ENCODE data around the gene ITSN1. TPM values are rescaled to one million over a fixed set of nuclear protein-coding genes. Genes with fewer than 3 reads are reported as not detected.

The ITSN1 gene
- total RNA-seq, 1 experiment from 2014 or later = 42.6 TPM

DNA sequence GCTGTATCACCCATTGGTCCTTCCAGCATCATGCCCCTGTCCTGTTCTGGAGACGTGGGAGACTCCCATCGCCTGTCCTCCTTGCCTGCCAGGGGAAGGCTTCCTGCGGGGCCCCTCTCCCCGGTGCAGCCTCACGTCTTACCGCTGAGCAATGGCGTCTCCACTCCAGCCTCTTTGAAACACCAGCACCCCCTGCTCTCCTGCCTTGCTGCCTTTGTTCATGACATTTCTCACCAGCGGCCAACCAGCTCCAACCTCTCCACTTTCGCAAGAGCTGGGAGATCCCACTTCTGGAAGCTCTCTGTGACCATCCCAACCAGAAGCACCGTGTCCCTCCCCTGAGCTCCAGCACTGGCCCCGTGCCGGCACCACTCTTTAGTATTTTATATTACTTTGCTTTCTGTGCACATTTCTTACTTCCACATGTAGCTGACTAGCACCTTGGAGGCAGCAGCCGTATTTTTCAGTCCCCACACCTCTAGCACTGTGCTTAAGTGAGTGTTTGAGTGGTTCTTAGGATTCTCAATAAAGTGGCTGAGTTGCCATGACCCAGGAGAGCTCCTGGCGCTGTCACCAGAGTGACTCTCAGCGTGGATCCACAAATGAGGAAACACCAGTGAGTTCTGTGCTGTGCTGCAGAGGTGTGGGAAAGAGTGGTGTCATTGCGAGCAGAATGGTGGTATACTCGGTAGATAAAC lies 189.8 kb downstream of the ITSN1 start:
- ChIA-PET CTCF (no interaction called here), POLR2A (no interaction called here)
- Mint-ChIP-seq H3K27me3 (ENCODE audit: insufficient read depth, unreplicated experiment) (no peaks in the 10 kb centered on the region), H3K9me3 (ENCODE audit: unreplicated experiment) (no peaks in the 10 kb centered on the region), H3K36me3 (ENCODE audit: insufficient read depth, unreplicated experiment) (peaks cover 56% of the 10 kb centered on the region), H3K4me3 (ENCODE audit: unreplicated experiment) (no peak overlapping the region), H3K4me1 (ENCODE audit: insufficient read depth, unreplicated experiment) (no peaks in the 10 kb centered on the region), H3K27ac (ENCODE audit: low read depth, unreplicated experiment) (no peak overlapping the region)
- DNase-seq (ENCODE audit: unreplicated experiment) = no peak
- BruUV-seq (replicated peaks) = no TSS peak
- TF ChIP-seq, protein P1, sequence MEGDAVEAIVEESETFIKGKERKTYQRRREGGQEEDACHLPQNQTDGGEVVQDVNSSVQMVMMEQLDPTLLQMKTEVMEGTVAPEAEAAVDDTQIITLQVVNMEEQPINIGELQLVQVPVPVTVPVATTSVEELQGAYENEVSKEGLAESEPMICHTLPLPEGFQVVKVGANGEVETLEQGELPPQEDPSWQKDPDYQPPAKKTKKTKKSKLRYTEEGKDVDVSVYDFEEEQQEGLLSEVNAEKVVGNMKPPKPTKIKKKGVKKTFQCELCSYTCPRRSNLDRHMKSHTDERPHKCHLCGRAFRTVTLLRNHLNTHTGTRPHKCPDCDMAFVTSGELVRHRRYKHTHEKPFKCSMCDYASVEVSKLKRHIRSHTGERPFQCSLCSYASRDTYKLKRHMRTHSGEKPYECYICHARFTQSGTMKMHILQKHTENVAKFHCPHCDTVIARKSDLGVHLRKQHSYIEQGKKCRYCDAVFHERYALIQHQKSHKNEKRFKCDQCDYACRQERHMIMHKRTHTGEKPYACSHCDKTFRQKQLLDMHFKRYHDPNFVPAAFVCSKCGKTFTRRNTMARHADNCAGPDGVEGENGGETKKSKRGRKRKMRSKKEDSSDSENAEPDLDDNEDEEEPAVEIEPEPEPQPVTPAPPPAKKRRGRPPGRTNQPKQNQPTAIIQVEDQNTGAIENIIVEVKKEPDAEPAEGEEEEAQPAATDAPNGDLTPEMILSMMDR (IDR thresholded peaks at IDR 0.05; ENCODE audit: unreplicated experiment) = no peak
- intact Hi-C loops (cut with micrococcal nuclease) = no loop called here

DNA sequence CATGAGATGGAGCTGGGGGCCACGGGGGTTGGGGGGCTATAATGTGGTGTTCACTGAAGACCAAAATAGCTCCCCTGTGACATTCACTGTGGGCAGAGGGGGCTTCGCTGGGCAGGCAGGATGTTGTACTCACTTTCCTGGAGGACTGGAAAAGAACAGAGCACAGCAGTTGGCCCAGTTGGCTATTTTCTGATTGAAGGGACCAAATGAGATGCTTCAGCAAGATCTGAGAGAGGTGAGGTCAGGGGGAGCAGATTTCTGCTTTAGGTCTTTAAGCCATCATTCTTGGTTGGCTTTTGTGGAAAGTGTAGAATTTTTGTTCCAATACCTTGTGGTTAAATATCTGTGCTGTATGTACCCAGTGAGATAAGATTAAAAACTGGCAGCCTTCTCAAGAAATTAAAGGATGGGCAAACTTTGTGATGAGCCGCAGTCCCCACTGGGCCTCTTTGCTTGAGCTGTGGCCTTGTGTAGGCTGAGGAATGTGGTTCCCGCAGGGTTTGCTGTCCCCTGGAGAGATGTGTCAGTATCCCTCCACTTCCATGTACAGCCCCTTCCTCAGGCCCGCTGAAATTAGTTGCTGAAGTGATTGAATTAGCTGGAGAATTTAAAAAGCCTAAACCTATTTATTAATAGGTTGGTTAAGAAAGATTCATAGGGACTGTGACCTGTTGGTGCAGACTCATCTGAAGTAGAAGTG lies 192.7 kb downstream of the ITSN1 start:
- ChIA-PET CTCF (no interaction called here), POLR2A (no interaction called here)
- H3K4me1 Mint-ChIP-seq (ENCODE audit: insufficient read depth, unreplicated experiment) = no peaks in the 10 kb centered on the region
- no TSS peak for BruUV-seq (replicated peaks)
- H3K27me3 Mint-ChIP-seq (ENCODE audit: insufficient read depth, unreplicated experiment) = no peaks in the 10 kb centered on the region
- no peak overlapping the region for H3K4me3 Mint-ChIP-seq (ENCODE audit: unreplicated experiment)
- TF ChIP-seq, protein P1 (IDR thresholded peaks at IDR 0.05; ENCODE audit: unreplicated experiment) = no peak
- DNase-seq (ENCODE audit: unreplicated experiment) = no peak
- H3K27ac Mint-ChIP-seq (ENCODE audit: low read depth, unreplicated experiment) = no peak overlapping the region
- intact Hi-C loops (cut with micrococcal nuclease) = no loop called here
- no peaks in the 10 kb centered on the region for H3K9me3 Mint-ChIP-seq (ENCODE audit: unreplicated experiment)
- H3K36me3 Mint-ChIP-seq (ENCODE audit: insufficient read depth, unreplicated experiment) = peaks cover 54% of the 10 kb centered on the region

DNA sequence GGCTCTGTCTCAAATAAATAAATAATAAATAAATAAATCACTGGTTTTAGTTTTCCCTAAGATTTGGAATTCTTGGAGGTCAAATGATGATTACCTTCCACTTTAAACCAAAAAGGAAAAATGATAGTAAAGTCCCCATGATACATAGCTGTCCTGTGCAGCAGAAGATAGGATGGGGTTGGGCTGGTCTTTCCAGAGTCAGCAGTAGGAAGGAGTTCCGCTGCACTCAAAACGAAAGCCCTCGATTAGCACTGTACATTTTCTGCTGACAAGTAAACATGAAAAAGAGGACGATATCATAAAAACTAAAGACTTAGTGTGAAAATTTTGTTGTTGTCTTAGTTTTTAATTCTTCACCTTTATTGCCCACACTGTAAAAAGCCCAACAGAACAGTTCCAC lies 193.6 kb downstream of the ITSN1 start:
- CTCF ChIA-PET = no interaction called here
- POLR2A ChIA-PET = interaction anchor here (0.7 kb wide), 1 partner anchor 21 kb away, joined by 3 read pairs; no protein-coding TSS in a partner anchor
- intact Hi-C loops (cut with micrococcal nuclease) = no loop called here
- no TSS peak for BruUV-seq (replicated peaks)
- no peaks in the 10 kb centered on the region for H3K4me1 Mint-ChIP-seq (ENCODE audit: insufficient read depth, unreplicated experiment)
- H3K4me3 Mint-ChIP-seq (ENCODE audit: unreplicated experiment) = no peak overlapping the region
- peaks cover 54% of the 10 kb centered on the region for H3K36me3 Mint-ChIP-seq (ENCODE audit: insufficient read depth, unreplicated experiment)
- DNase-seq (ENCODE audit: unreplicated experiment) = no peak
- H3K9me3 Mint-ChIP-seq (ENCODE audit: unreplicated experiment) = no peaks in the 10 kb centered on the region
- H3K27me3 Mint-ChIP-seq (ENCODE audit: insufficient read depth, unreplicated experiment) = no peaks in the 10 kb centered on the region
- TF ChIP-seq, protein P1 (IDR thresholded peaks at IDR 0.05; ENCODE audit: unreplicated experiment) = no peak
- no peak overlapping the region for H3K27ac Mint-ChIP-seq (ENCODE audit: low read depth, unreplicated experiment)

DNA sequence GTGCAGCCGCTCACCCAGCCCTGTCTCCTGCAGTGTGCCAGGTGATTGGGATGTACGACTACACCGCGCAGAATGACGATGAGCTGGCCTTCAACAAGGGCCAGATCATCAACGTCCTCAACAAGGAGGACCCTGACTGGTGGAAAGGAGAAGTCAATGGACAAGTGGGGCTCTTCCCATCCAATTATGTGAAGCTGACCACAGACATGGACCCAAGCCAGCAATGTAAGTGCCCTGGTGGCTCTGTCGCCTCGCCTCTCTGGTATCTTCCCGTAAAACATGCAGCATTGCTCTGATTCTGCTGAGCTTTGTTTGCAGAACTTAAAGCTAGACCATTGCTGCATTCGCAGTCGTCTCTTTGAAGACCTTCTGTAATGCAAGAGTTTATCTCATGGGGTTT lies 194.1 kb downstream of the ITSN1 start:
- no TSS peak for BruUV-seq (replicated peaks)
- ChIA-PET CTCF (no interaction called here), POLR2A (interaction anchor here (0.7 kb wide), 1 partner anchor 21 kb away, joined by 3 read pairs; no protein-coding TSS in a partner anchor)
- H3K9me3 Mint-ChIP-seq (ENCODE audit: unreplicated experiment) = no peaks in the 10 kb centered on the region
- no peaks in the 10 kb centered on the region for H3K27me3 Mint-ChIP-seq (ENCODE audit: insufficient read depth, unreplicated experiment)
- TF ChIP-seq, protein P1 (IDR thresholded peaks at IDR 0.05; ENCODE audit: unreplicated experiment) = no peak
- H3K27ac Mint-ChIP-seq (ENCODE audit: low read depth, unreplicated experiment) = no peak overlapping the region
- DNase-seq (ENCODE audit: unreplicated experiment) = no peak
- H3K4me3 Mint-ChIP-seq (ENCODE audit: unreplicated experiment) = no peak overlapping the region
- intact Hi-C loops (cut with micrococcal nuclease) = no loop called here
- H3K36me3 Mint-ChIP-seq (ENCODE audit: insufficient read depth, unreplicated experiment) = peaks cover 51% of the 10 kb centered on the region
- H3K4me1 Mint-ChIP-seq (ENCODE audit: insufficient read depth, unreplicated experiment) = no peaks in the 10 kb centered on the region

Data from MCF 10A (cell line).